Measurements from ENCODE around the gene CTNND2. TPM values are rescaled to one million over a fixed set of nuclear protein-coding genes. Genes with fewer than 3 reads are reported as not detected.

The CTNND2 gene
- total RNA-seq, 1 donor from 2014 or later = 6.9 TPM

- Histone ChIP-seq H3K27ac (no peak overlapping the region), H3K4me1 (no peaks in the 10 kb centered on the region), H3K4me3 (no peak overlapping the region), H3K36me3 (no peaks in the 10 kb centered on the region), H3K27me3 (no peaks in the 10 kb centered on the region), H3K9me3 (no peaks in the 10 kb centered on the region)
- no peak for ATAC-seq
- DNase-seq = no peak
- TF ChIP-seq CTCF (IDR thresholded peaks at IDR 0.05) = no peak
- intact Hi-C loops (cut with DNase I) = no loop called here
Observed at GRCh38 chr5:11157132-11157531, 747.1 kb downstream of the CTNND2 start.

GRCh38 chr5:11153670-11154382, 750.4 kb downstream of the CTNND2 start:
- ATAC-seq (no peak), DNase-seq (no peak)
- Histone ChIP-seq H3K9me3 (no peaks in the 10 kb centered on the region), H3K27me3 (no peaks in the 10 kb centered on the region), H3K4me1 (no peaks in the 10 kb centered on the region), H3K36me3 (no peaks in the 10 kb centered on the region), H3K4me3 (no peak overlapping the region), H3K27ac (no peak overlapping the region)
- TF ChIP-seq CTCF (IDR thresholded peaks at IDR 0.05) = no peak
- intact Hi-C loops (cut with DNase I) = no loop called here

GRCh38 chr5:11152368-11152767, 751.9 kb downstream of the CTNND2 start:
- H3K36me3 ChIP-seq = no peaks in the 10 kb centered on the region
- no peak for TF ChIP-seq CTCF (IDR thresholded peaks at IDR 0.05)
- no peak for DNase-seq
- H3K4me3 ChIP-seq = no peak overlapping the region
- ATAC-seq = no peak
- intact Hi-C loops (cut with DNase I) = no loop called here
- H3K9me3 ChIP-seq = no peaks in the 10 kb centered on the region
- no peaks in the 10 kb centered on the region for H3K27me3 ChIP-seq
- H3K4me1 ChIP-seq = no peaks in the 10 kb centered on the region
- no peak overlapping the region for H3K27ac ChIP-seq

GRCh38 chr5:11150976-11151375, 753.3 kb downstream of the CTNND2 start:
- no peak for TF ChIP-seq CTCF (IDR thresholded peaks at IDR 0.05)
- DNase-seq (no peak), ATAC-seq (no peak)
- Histone ChIP-seq H3K27ac (no peak overlapping the region), H3K9me3 (no peaks in the 10 kb centered on the region), H3K4me3 (no peak overlapping the region), H3K36me3 (no peaks in the 10 kb centered on the region), H3K27me3 (no peaks in the 10 kb centered on the region), H3K4me1 (no peaks in the 10 kb centered on the region)
- intact Hi-C loops (cut with DNase I) = no loop called here

GRCh38 chr5:11148810-11149539, 755.3 kb downstream of the CTNND2 start:
- Histone ChIP-seq H3K9me3 (no peaks in the 10 kb centered on the region), H3K4me3 (no peak overlapping the region), H3K36me3 (no peaks in the 10 kb centered on the region), H3K4me1 (no peaks in the 10 kb centered on the region), H3K27ac (no peak overlapping the region), H3K27me3 (no peaks in the 10 kb centered on the region)
- TF ChIP-seq CTCF (IDR thresholded peaks at IDR 0.05) = no peak
- DNase-seq = no peak
- ATAC-seq = no peak
- intact Hi-C loops (cut with DNase I) = no loop called here
